Measurements from ENCODE around the gene POSTN.

GRCh38 chr13:37646531-37646930 lies 48.0 kb upstream of the POSTN start:
- TF ChIP-seq CTCF (IDR thresholded peaks at IDR 0.05; ENCODE audit: low read depth, low read length): no peak
- no peak for TF ChIP-seq EZH2phosphoT487 (IDR thresholded peaks at IDR 0.05; ENCODE audit: low read depth)

Data from OCI-LY3 (cell line).